Activated CD8-positive, alpha-beta memory T cell treated with anti-CD3 and anti-CD28 coated beads, Interleukin-2, amount 50 U/mL, for 1 hour (primary cell): ENCODE data around the gene SLC25A12.
"Not testable (repeated sequence)": the region's sequence is repeated elsewhere in the genome, so short reads cannot be mapped to it uniquely, and the experiment has no call there.

ENCODE experiments used
- DNase-seq: peaks from one replicate; pipeline ENCODE4 v3.0.0-alpha.2; 2020; ENCODE audit errors: extremely low read depth

Gene SLC25A12

GRCh38 chr2:171822525-171823322 is 71.3 kb downstream of the SLC25A12 start:
- no peak for DNase-seq

GRCh38 chr2:171819453-171819852 is 74.6 kb downstream of the SLC25A12 start:
- DNase-seq = no peak

- DNase-seq = no peak
Measured at GRCh38 chr2:171814883-171815282, 79.2 kb downstream of the SLC25A12 start.

- no peak for DNase-seq
Measured at GRCh38 chr2:171814174-171814573, 79.9 kb downstream of the SLC25A12 start.

GRCh38 chr2:171813729-171814128 is 80.3 kb downstream of the SLC25A12 start:
- no peak for DNase-seq

GRCh38 chr2:171813126-171813525 is 80.9 kb downstream of the SLC25A12 start:
- DNase-seq = no peak

- DNase-seq = no peak
Measured at GRCh38 chr2:171811245-171811628, 82.8 kb downstream of the SLC25A12 start.

GRCh38 chr2:171810422-171811244 is 83.4 kb downstream of the SLC25A12 start:
- no peak for DNase-seq

- DNase-seq = not testable (repeated sequence)
Measured at GRCh38 chr2:171808885-171809284, 85.2 kb downstream of the SLC25A12 start.

GRCh38 chr2:171807831-171808393 is 86.1 kb downstream of the SLC25A12 start:
- DNase-seq = no peak

- no peak for DNase-seq
Measured at GRCh38 chr2:171807119-171807518, 86.9 kb downstream of the SLC25A12 start.

GRCh38 chr2:171804456-171804855 is 89.6 kb downstream of the SLC25A12 start:
- no peak for DNase-seq

GRCh38 chr2:171803757-171804156 is 90.3 kb downstream of the SLC25A12 start:
- DNase-seq = no peak

- DNase-seq = no peak
Measured at GRCh38 chr2:171800639-171801038, 93.4 kb downstream of the SLC25A12 start.

- no peak for DNase-seq
Measured at GRCh38 chr2:171798156-171798820, 95.8 kb downstream of the SLC25A12 start.

GRCh38 chr2:171794918-171795317 is 99.1 kb downstream of the SLC25A12 start:
- no peak for DNase-seq

- DNase-seq = no peak
Measured at GRCh38 chr2:171793691-171794678, 100.1 kb downstream of the SLC25A12 start.

GRCh38 chr2:171792886-171793580 is 101.0 kb downstream of the SLC25A12 start:
- no peak for DNase-seq

- no peak for DNase-seq
Measured at GRCh38 chr2:171792157-171792556, 101.9 kb downstream of the SLC25A12 start.

- DNase-seq = no peak
Measured at GRCh38 chr2:171791361-171791760, 102.7 kb downstream of the SLC25A12 start.
